ENCODE measurements around the gene PAX5. TPM values are rescaled to one million over a fixed set of nuclear protein-coding genes. Genes with fewer than 3 reads are reported as not detected.

The PAX5 gene
- total RNA-seq, 1 experiment from 2014 or later, result not detected

DNA sequence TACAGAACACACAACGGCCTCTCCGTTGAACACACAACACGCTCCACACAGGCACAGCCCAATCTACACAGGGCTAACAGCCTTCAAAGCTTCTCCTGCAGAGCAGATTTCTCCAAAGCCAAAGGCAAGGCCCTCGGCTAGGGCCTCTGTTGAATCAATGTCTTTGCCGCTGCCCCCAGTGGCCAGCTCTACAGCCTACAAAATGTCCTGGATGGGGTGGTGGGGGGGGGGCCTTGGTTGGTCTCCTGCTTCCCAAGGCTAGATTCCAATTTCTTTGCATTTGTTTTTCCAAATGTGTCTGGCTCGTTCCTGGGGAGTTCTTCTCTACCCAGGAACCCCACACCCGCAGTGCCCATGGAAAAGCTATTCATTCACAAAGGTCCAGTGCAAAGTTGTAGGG, 167.2 kb downstream of the PAX5 start:
- no peak for DNase-seq (ENCODE audit: extremely low read depth, low read depth)

DNA sequence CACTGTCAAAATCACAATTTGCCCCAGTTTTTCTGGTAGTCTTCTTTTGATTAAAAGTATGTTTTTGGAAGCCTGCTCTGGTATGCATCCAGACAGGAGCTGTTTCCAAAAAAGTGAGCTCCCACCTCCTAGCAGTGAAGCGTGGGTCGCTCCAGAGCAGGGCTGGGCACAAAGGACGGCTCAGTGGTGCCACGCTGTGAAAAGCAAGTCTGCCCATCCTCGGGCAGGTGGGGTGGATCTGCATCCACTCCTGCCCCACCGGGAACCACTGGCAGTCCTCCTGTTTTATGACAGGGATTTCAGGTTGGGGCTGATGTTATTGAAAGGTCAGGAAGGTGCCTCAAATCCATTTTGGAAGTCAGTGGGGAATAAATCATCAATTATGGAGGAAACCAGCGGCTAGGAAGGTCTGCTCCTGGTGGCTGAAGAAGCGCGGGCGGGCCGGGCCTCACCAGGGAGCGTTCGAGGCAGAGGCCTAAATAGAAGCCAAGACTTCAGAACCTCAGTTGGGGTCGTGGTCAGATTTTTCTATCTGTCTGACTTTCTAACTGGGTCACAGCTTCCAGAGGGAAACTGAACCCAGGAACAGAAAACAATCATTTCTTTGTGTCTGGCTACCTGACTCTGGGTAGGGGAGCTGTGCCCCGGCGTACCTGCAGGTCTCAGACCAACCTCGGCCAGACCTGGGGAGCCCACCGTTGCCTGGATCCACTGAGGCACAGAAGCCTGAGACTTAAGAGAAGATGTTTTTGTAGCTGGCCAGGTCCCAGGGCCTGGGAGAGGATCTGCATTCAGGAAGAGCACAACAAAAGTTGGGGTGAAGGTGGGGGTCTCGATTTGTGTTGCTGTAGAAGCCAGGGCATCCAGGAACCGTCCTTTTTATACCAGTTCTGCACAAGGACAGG, 168.1 kb downstream of the PAX5 start:
- no peak for DNase-seq (ENCODE audit: extremely low read depth, low read depth)

DNA sequence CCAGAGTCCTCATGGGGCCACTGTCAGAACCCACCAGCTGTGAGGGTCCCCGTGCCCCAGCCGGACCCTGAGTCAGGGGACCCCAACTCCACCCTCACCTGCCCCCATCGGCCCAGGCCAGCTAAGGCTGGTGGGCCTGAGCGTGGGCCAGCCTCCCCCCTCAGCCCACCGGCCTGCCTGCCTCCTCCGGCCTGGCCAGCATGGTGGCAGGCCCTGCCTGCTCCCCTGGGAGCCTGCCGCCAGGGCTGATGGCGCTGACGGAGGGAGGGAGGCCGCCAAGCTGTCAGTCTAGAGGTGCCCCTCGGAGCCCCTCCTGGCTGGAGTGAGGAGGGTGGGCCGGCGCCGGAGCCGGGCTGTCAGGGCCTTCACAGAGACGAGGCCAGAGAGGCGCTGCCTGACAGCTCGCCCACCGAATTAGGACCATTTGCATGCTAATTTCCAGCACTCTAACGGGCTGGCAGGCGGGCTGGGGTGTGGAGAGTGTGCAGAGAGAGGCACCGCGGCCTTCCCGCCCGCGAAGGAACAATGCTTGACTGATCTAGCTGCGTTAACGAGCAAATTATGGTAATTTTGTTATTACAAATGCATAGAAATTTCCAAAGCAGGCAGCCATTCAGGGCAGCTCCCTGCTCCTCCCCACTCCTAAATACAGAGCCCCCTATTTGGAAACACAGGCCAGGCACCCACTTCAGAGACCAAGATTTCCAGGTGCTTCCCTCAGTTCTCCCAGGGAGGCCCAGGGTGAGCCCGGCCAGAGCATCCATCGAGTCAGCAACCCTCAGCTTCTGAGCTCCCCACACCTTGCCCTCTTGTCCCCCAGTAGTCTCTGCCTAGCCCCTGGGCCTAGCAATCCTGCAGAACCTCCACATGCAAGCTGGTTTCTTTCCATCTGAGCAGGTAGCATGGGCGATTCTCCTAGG, 169.3 kb downstream of the PAX5 start:
- DNase-seq (ENCODE audit: extremely low read depth, low read depth), result no peak

DNA sequence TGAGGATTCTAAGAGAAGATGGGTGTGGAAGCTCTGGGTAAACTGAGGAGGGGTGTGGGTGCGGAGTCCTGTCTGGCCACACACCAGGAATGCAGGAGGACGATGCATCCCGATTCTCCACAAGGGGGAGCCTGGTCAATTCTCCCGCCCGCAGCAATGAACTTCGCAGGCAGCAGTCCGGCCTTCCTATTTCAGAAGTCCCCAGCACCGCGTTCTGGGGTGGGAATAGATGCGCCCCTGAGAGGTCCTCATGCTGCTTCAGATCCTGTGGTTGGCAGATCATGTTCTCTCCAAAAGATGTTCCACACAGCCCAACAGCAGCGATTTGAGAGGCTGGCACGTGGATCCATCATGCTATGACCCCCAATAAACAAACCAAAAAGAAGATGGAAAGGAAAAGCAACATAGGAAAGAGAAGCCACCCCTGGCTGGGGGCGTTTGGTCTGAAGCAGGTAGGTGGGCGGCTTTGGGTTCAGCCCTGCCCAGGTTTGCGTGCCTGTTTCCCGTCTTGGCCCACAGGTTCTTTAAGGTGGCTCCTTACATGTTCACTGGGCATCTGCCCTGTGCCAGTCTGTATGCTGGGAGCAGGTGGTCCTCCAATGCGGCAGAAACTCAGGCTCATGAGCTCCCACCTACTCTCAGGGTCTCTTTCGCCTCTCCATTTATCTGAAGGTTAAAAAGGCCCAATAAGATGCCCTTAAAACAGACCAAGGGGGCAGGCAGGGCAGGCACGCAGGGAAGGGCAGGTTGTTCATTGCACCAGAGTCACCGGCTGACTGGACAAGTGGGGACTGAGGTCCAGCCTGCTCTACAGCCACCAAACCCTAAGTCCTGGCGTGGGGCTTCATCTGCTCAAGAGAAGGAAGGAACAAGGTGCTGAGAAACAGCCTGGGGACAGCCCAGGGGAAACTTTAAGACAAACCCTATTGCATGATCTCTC, 171.6 kb downstream of the PAX5 start:
- peak; percentile 22 for DNase-seq (ENCODE audit: extremely low read depth, low read depth)

DNA sequence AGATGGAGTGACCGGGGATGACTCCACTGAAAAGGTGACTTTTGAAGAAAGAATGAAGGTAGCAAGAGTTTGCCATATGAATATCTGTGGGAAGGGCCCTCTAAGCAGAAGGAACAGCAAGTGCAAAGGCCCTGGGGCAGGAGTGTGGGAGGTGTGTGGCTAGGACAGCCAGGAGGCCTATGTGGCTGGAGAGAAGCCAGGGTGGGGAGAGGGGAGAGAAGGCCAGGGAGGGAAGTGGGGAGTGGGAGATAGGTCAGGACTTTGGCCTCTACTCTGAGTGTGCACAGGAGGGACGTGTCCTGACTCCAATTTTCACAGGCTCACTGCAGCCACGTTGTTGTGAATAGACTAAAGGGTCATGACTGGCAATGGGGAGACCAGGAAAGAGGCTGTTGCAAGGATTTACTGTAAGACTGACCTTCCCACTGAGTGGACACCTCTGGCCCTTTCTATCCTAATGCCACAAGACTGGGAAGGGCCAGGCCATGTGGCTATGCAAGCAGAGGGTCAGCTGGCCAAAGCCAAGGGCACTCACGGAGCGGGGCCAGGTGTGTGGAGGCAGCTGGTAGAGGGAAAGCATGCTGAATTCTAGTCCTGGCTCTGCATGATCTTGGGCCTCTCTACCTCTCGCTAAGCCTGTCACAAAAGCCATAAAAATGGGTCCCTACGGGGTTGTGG, 172.4 kb downstream of the PAX5 start:
- DNase-seq (ENCODE audit: extremely low read depth, low read depth), result no peak

DNA sequence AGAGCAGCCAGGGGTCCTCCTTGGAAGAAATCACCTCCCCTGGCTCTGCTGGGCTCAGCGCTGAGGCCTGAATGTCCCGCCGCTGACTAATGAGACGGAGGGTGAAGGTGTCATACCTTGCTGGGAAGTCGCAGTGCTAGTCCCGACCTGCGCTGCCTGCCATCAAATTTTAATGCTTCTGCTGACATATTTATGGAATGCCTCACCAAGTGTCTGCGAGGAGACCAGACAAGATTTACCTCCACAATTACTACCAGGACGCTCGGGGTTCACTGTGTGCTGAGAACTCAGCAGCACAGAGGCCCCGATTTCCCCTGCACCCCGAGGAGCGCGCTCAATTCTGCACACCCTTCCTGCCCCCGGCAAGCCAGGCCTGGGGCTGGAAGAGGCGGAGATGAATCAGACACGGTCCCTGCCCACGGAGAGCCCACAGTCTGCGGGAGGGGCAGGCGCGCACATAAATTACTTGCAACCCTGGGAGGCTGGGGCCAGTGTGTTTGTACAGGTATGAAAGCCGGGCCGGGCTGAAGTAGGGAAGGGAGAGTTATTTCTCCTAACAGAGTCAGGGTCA, 175.2 kb downstream of the PAX5 start:
- DNase-seq (ENCODE audit: extremely low read depth, low read depth), result no peak

DNA sequence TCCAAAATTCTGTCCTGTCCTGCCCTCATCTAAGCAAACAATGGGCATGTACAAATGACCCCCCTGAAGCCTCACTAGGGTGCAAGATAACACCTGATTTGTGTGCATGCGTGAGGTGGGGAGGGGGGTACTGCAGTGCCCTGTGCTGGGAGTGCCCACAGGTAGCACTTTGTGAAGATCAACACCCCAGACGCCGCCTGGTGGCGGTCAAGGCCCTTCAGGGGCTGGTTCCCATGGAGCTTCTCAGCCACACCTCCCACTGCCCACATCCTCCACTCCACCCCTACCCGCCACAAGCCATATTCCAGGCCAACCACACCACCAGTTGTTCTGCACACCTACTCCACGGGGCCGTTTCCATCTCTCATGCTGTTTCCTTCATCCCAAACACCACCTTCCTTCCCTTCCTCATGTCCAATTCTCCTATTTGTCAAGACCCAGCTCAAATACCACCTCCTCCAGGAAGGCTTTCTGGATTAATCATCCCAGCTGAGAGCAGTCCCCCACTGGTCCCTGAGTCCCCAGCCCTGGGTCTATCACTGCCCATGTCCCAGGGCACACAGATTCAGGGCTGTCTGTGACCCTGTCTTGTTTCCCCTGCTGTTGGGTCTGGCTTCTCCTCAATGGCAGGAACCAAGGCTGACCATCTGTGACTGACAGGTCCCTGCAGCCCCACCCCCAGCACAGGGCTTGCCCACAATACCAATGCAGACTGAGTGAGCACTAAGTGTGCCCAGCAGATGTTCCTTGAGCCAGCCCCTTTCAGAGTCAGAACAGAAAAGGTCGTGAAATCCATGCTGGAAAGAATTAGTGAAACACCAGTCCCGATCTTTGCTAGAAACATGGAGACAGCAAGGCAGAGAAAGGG, 178.4 kb downstream of the PAX5 start:
- DNase-seq (ENCODE audit: extremely low read depth, low read depth), result peak; percentile 8

DNA sequence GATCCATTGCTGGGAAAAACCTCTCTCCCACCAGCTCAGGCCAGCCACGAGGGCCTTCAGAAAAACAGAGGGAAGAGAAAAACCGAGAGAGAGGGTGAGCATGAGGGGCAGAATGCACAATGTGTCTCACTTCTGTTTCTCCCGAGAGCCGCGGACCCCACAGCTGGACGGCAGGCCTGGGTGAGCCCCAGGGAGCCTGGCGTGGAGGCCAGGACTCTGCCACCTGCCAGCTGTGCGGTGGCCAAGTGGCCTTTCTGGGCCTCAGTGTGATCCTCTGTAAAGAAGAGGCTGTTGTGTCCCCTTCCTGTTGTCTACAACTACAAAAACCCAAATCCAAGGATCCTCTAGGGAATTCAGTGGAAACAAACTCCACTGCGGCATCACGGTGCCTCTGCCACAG, 179.3 kb downstream of the PAX5 start:
- DNase-seq (ENCODE audit: extremely low read depth, low read depth), result no peak

DNA sequence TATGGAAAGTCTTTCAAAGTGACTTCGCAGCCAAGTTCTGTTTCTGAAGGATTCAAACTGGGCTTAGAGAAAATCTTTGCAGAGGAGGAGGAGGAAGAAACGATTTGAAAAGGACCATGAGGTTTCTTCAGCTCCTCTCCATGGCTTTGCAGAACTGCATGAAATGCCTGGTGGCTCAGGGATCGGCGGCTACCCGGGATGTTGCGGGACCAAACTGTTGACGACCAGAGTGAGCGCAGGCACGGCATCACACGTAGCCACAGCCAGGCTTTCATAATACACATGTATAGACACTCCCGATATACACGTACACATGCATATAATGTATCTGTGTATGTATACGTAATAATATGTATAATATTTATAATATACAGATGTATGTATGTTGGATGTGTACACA, 180.0 kb downstream of the PAX5 start:
- DNase-seq (ENCODE audit: extremely low read depth, low read depth), result no peak

DNA sequence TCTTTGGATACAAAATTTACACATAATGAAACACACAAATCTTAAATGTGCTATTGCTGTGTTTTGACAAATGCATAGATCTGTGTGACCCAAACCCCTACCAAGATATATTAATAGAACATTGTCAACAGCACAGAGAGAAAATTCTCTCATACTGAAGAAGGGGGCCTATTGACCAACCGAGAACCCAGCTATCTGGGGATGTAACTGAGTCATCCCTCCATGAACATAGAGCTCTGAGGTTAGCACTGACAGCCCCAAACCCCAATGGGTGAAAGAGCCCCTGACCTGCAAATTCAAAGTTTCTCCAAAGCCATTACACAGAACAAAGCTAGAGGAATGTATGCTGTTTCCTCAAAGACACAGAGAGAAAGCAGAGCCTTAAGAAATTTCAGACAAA, 180.8 kb downstream of the PAX5 start:
- no peak for DNase-seq (ENCODE audit: extremely low read depth, low read depth)

DNA sequence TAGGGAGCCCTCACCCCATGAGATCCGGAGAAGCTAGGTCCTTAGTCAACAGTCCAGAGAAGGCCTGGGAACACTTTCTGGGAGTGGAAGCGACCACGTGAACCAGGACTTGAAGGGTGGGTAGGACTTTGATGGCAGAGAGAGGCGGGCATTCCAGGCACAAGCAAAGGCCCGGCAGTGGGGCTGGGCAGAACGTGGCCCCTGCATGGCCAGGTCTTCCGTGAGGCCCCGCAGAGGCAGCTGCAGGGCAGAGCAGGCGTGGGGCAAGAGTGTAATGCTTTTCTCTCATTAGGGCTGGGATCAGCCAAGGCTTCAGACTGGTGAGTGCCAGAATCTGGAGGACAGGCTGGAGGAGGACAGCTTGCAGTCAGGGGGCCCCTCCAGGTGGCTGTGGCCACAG, 184.1 kb downstream of the PAX5 start:
- DNase-seq (ENCODE audit: extremely low read depth, low read depth), result no peak

DNA sequence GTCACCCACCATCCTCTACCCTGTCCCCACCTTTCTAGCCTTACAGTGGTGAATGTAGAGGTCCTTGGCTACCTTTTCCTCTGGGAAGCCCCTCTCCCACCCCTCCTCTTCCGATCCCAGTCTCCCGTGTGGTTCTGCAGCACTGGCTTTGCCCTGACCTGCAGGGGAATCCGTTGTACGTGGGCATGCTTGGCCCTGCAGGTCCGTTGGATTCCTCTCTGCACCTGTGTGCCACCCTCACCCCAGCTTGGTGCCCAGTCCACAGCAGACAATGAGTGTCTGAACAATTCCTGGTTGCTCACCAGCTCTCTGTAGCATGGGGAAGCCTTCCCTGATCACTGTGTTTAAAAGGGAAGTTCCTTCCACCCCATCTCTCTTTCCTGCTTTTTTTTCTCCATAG, 185.1 kb downstream of the PAX5 start:
- no peak for DNase-seq (ENCODE audit: extremely low read depth, low read depth)

DNA sequence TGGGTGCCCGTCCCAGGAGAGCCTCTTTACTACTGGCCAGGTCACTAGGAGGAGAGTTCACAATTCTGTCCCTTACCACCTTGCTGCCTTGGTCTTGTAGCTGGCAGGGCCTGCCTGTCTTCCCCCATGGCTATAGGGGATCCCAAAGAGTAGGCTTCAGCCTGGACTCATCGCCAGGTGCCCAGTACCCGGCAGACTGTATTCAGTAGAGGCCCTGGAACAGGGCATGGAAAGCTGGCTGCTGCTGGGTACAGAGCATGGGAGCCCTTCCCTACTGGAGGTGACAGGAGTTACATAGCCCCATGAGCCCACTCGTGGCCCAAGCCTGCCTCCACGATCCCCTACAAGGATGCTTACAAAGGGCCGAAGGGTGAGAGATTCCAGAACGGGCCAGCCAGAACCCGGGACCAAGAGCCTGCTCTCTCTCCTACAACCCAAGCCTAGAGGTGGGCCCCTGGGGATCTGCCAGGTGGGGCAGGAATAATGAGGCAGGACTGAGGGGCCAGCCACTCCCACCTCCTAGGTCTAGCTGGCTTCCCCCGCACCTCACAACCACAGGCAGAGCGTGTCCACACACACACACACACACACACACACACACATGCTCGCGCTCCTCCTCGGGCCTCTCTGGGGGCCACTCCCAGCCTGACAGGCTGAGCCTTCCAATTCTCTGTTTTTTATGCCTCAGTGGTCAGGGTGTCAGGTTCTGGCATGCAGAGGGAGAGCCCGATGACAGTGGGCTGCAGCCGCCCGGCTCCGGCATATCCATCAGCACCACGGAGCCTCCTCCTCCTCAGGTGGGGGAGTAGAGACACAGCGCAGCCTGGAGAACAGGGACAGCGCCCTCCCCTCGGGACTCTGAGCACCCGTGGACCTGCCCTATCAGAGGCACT, 186.0 kb downstream of the PAX5 start:
- no peak for DNase-seq (ENCODE audit: extremely low read depth, low read depth)

DNA sequence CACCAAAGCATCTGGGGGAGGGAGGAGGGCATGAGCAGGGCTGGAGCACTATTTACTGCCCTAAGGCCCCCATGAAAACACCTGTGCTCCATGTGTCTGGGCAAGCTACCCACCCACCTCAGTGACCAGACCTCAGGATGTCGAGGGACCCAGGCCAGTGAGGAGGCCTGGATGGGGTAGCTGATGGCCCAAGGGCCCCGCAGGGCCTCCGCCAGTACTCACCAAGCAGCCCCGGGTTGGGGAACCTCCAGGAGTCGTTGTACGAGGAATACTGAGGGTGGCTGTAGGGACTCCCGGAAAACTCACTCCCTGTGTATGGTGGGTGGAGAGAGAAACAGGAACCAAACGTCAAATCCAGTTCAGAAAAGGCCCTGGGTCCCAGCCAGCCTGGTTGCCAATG, 187.4 kb downstream of the PAX5 start:
- no peak for DNase-seq (ENCODE audit: extremely low read depth, low read depth)

DNA sequence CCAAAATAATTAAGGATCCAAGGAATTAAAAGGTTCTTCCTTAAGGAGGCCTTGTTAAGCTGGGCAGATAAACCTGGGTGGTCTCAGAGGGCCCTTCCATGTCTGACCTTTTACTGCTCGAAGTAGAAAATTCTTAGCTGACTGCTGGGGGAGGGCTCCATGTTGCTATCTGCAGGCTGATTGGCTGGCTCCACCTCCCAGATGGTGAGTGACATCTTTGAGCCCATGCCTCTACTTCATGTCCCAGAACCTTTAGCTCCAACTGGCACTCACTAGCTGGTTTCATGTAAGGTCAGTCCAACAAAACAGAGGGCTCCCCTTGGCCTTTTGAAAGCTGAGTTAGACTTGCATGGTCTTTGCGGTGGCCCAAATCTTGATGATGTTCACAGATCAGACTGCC, 188.2 kb downstream of the PAX5 start:
- DNase-seq (ENCODE audit: extremely low read depth, low read depth), result no peak

DNA sequence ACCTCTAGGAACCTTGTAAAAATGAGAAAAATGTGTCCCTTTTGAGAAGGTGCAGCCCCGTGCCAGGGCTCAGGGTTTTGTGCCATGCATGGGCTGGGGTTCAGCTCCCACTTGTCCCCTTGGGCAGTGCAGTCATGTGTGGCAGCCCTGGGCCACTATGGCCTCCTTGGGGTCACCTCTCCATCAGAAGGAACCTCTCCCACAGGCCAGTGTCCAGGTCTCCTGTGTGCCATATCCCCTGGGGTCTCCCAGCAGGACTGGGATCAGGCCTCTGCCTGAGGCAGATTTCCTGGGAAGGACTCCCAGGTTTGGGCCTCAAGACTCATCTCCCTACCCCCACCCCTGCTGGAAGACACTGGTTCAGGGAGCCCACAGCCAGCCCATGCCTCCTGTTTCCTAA, 189.1 kb downstream of the PAX5 start:
- no peak for DNase-seq (ENCODE audit: extremely low read depth, low read depth)

DNA sequence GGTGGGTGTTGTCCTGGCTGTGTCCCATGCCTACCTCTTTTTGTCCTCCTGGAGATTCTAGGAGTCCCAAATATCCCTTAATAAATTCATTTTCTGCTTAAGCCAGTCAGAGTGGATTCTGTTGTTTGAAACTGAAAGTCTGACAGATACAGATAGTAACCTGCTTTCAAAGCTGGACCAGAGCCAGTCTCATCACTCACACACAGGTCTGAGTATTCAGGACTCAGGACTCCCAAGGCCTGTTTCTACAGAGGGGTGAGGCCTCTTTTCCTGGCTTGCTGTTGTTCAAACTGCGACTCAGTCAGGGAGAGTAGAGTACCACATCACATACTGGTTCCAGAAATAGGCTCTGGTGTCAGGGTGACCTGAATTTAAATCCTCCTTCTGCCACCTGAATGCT, 190.1 kb downstream of the PAX5 start:
- DNase-seq (ENCODE audit: extremely low read depth, low read depth), result no peak
